GM21529 (cell line): ENCODE data around the gene PRSS56.
"Not testable (repeated sequence)": the region's sequence is repeated elsewhere in the genome, so short reads cannot be mapped to it uniquely, and the experiment has no call there.

Experiments used
- ATAC-seq: cut with Tn5 transposase; IDR thresholded peaks from one replicate; pipeline ENCODE4 v1.9.1; 2021; ENCODE audit not compliant: unreplicated experiment

PRSS56 gene

GRCh38 chr2:232524771-232525170 lies 4.6 kb downstream of the PRSS56 start:
- ATAC-seq = no peak

GRCh38 chr2:232525199-232525598 lies 5.0 kb downstream of the PRSS56 start:
- ATAC-seq = no peak

DNA sequence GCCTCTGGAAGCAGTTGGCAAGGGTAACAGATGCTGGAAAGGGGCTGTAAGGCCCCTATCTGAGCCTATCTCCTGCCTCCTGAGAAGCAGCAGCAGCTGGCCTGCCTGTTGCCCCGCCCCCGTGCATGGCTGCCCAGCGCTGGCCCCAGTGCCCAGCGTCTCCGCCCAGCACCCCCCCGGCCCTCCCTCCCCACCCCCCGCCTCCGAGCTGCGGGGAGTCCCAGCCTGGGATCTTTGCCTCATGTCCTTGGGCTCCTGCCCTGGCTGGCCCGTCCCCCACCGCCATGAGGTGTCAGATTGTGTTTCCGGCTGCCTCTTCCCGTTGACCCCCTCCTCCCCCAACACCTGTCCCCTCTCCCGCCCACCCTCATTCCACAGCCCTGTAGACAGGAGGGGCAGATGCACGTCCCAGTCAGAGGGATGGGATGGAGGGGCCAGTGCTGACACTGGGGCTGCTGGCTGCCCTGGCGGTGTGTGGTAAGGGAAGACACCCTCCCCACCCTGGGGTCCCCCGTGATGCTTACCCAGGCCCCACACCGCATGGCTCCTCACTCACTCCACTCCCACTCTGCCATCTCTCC lies 5.7 kb downstream of the PRSS56 start, which contains the start of gene CHRND:
TSS of gene CHRND (plus strand) at position 370 of the 581 bp plus-strand sequence. CDS start at position 426, 56 bp downstream.
- ATAC-seq = no peak

GRCh38 chr2:232526372-232526941 lies 6.3 kb downstream of the PRSS56 start:
- ATAC-seq = no peak

DNA sequence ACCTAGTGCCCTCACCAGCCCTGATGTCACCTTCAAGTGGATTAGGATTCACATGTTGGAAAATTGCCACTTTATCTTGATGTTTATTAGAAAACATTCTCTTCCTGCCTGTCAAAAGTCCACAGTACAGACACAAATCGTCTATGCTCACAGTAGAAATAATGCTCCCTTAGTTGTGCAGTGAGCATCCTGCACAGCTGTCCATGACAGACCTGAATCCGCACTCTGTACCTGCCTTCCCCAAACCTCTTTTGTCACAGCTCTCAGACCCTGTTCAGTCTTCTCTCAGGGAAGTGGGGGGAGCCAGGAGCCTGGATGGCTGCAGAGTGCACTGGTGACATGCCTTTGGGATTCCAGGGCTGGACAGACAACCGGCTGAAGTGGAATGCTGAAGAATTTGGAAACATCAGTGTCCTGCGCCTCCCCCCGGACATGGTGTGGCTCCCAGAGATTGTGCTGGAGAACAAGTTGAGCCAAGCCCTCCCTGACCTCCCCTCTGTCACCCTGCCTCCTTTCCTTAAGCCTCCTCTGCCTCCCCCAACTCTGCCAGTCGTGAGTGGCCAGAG lies 7.8 kb downstream of the PRSS56 start:
- ATAC-seq = no peak

- no peak for ATAC-seq
Measured at GRCh38 chr2:232528746-232529460, 8.7 kb downstream of the PRSS56 start.

GRCh38 chr2:232529806-232530547 lies 9.8 kb downstream of the PRSS56 start:
- ATAC-seq = no peak

GRCh38 chr2:232530626-232531260 lies 10.6 kb downstream of the PRSS56 start:
- no peak for ATAC-seq

GRCh38 chr2:232532419-232532818 lies 12.2 kb downstream of the PRSS56 start:
- no peak for ATAC-seq

DNA sequence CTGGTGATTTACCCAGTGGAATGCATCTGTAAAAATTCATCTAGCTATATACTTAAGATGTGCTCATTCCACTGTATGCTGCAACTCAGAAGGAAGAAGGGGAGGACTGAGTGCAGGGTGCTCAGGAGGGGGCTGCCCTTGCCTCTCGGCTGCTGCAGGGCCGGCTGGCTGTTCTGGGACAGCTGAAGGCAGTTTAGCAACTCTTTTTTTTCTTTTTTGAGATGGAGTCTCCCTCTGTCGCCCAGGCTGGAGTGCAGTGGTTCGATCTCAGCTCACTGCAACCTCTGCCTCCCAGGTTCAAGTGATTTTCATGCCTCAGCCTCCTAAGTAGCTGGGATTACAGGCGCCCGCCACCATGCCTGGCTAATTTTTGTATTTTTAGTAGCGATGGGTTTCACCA lies 12.6 kb downstream of the PRSS56 start:
- ATAC-seq = not testable (repeated sequence)

DNA sequence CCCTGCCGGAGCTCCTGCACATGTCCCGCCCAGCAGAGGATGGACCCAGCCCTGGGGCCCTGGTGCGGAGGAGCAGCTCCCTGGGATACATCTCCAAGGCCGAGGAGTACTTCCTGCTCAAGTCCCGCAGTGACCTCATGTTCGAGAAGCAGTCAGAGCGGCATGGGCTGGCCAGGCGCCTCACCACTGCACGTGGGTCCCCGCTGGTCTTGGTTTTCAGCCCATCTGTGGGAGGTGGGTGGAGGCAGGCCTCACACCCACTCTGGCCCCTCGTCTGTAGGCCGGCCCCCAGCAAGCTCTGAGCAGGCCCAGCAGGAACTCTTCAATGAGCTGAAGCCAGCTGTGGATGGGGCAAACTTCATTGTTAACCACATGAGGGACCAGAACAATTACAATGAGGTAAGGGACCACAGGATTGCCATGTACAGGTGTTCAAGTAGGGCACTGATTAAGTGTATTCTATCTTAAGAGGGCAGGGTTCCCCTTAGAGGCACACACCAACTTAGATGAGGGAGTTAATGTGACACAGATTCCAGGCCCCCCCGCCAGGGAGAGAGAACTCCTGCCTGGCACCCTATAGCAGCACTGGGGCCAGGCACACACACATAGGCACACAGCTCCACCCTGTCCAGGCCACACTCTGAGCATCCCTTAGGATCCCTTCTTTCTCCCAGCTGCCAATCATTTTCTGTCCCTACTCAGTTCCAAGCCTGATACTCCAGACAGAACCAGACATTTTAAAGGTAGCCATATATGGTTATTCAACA lies 13.9 kb downstream of the PRSS56 start:
- no peak for ATAC-seq

GRCh38 chr2:232534940-232535651 lies 14.9 kb downstream of the PRSS56 start:
- ATAC-seq = no peak

DNA sequence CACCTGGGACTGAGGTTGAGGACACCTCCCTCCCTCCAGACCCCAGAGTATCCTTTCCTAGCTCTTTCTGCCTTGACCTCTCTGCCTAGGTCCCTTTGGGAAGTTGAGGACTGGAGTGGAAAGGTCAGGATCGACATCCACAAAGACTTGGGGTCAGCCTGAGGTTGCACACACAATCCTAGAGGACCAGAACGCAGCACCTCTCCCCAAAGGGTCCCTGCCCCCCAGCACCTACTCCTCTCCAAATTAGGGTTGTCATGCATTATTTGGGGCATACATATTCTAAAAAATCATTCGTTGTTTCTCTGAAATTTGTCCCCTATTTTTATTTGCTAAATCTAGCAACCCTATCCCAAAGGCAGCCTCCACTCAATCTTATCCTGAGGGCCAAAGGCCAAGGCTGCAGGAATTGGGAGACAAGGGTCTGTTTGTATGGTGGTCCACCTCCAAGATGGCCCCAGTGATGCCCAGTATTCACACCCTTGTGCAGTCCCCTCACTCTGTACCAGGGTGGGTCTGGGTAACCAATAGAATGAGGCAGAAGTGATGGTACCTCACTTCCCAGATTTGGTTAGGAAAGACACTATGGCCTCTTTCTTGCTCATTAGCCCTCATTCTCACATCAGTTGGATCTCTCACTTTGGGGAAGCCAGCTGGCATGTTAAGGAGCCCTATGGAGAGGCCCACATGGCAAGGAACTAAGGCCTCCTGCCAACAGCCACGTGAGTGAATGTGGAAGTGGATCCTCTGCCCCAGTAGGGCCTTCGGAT lies 15.8 kb downstream of the PRSS56 start:
- no peak for ATAC-seq

GRCh38 chr2:232537079-232537478 lies 16.9 kb downstream of the PRSS56 start:
- ATAC-seq = no peak

- no peak for ATAC-seq
Measured at GRCh38 chr2:232537499-232537898, 17.3 kb downstream of the PRSS56 start.

- ATAC-seq = no peak
Measured at GRCh38 chr2:232538671-232539070, 18.5 kb downstream of the PRSS56 start.

- ATAC-seq = no peak
Measured at GRCh38 chr2:232539298-232540231, 19.4 kb downstream of the PRSS56 start, which contains the start of gene CHRNG. Gene CHRNG, plus strand, starts transcription at chr2:232539692. Its CDS starts 56 bp downstream, at chr2:232539748.
